Activated B cell treated with CpG ODN at 0.5 μM for 24 hours (primary cell): Measurements from ENCODE around the gene TRMU. TPM values are rescaled to one million over a fixed set of nuclear protein-coding genes. Genes with fewer than 3 reads are reported as not detected.

Experiments used
- ATAC-seq: fragments of 200-7000 bp; cut with Tn5 transposase; one replicate; pipeline ENCODE4 v1.10.0; 2021; ENCODE audit warnings: low read depth, mild to moderate bottlenecking, moderate library complexity
- CTCF ChIA-PET: fragments of 350-600 bp; sonication (Branson Sonifier 250); formaldehyde crosslinking; loops from one replicate; lab custom pipeline; 2021; ENCODE audit warnings: antibody characterized with exemption; lab: Charles Lee
- POLR2A ChIA-PET: fragments of 350-600 bp; sonication (Branson Sonifier 250); formaldehyde crosslinking; loops from one replicate; lab custom pipeline; 2021; ENCODE audit warnings: antibody characterized with exemption; lab: Charles Lee
- DNase-seq: peaks from one replicate; pipeline ENCODE4 v3.0.0; 2022
- H3K27ac Mint-ChIP-seq: one replicate; pipeline ENCODE4 v1.8.0; 2020; ENCODE audit warnings: mixed read lengths
- H3K27me3 Mint-ChIP-seq: one replicate; pipeline ENCODE4 v1.8.0; 2021; ENCODE audit warnings: mixed read lengths
- H3K36me3 Mint-ChIP-seq: one replicate; pipeline ENCODE4 v1.8.0; 2021; ENCODE audit warnings: low read depth, mixed read lengths
- H3K4me1 Mint-ChIP-seq: one replicate; pipeline ENCODE4 v1.8.0; 2021; ENCODE audit warnings: mixed read lengths
- H3K4me3 Mint-ChIP-seq: one replicate; pipeline ENCODE4 v1.8.0; 2020; ENCODE audit warnings: mild to moderate bottlenecking, mixed read lengths
- H3K9me3 Mint-ChIP-seq: one replicate; pipeline ENCODE4 v1.8.0; 2020; ENCODE audit warnings: mixed read lengths
- CTCF ChIP-seq: fragments of 200-600 bp; IDR thresholded peaks from one replicate; pipeline ENCODE4 v1.8.0; 2022; ENCODE audit warnings: antibody characterized with exemption, mild to moderate bottlenecking
- intact Hi-C: fragments of 100-400 bp; cut with micrococcal nuclease; formaldehyde crosslinking; loops from one replicate; pipeline ENCODE4 v1.15.1; 2024
- total RNA-seq: library from RNA; stranded (reverse); gene quantifications from 2 replicates; pipeline ENCODE4 v1.2.3, GENCODE V29; 2022

TRMU gene
- total RNA-seq, 1 donor from 2014 or later: 60.0 TPM

- no peak overlapping the region for H3K27ac Mint-ChIP-seq
- intact Hi-C loops: no loop called here
- no peaks in the 10 kb centered on the region for H3K27me3 Mint-ChIP-seq
- CTCF ChIA-PET: interaction anchor here (1.0 to 5.9 kb wide), 6 partner anchors 9 to 321 kb away, joined by 4 to 61 read pairs (median 6); no protein-coding TSS in a partner anchor
- DNase-seq (no peak), ATAC-seq (no peak)
- no peak overlapping the region for H3K4me3 Mint-ChIP-seq
- POLR2A ChIA-PET: no interaction called here
- H3K4me1 Mint-ChIP-seq: no peaks in the 10 kb centered on the region
- no peaks in the 10 kb centered on the region for H3K9me3 Mint-ChIP-seq
- H3K36me3 Mint-ChIP-seq: no peaks in the 10 kb centered on the region
- TF ChIP-seq CTCF: no peak
Measured at GRCh38 chr22:46315976-46316375, 19.5 kb upstream of the TRMU start.

- Mint-ChIP-seq H3K27me3 (no peaks in the 10 kb centered on the region), H3K9me3 (no peaks in the 10 kb centered on the region), H3K4me3 (no peak overlapping the region), H3K36me3 (no peaks in the 10 kb centered on the region), H3K4me1 (no peaks in the 10 kb centered on the region), H3K27ac (no peak overlapping the region)
- TF ChIP-seq CTCF: no peak
- DNase-seq (no peak), ATAC-seq (no peak)
- intact Hi-C loops: no loop called here
- ChIA-PET CTCF (interaction anchor here (5.9 kb wide), 1 partner anchor 196 kb away, joined by 61 read pairs; no protein-coding TSS in a partner anchor), POLR2A (no interaction called here)
Measured at GRCh38 chr22:46317646-46318045, 17.9 kb upstream of the TRMU start.

- no peaks in the 10 kb centered on the region for H3K36me3 Mint-ChIP-seq
- no peak overlapping the region for H3K4me3 Mint-ChIP-seq
- POLR2A ChIA-PET: no interaction called here
- DNase-seq (no peak), ATAC-seq (no peak)
- no peaks in the 10 kb centered on the region for H3K4me1 Mint-ChIP-seq
- intact Hi-C loops: no loop called here
- no peak for TF ChIP-seq CTCF
- CTCF ChIA-PET: interaction anchor here (5.9 kb wide), 1 partner anchor 197 kb away, joined by 61 read pairs; no protein-coding TSS in a partner anchor
- H3K27ac Mint-ChIP-seq: no peak overlapping the region
- H3K9me3 Mint-ChIP-seq: no peaks in the 10 kb centered on the region
- no peaks in the 10 kb centered on the region for H3K27me3 Mint-ChIP-seq
Measured at GRCh38 chr22:46318576-46318975, 16.9 kb upstream of the TRMU start.

- H3K4me1 Mint-ChIP-seq: no peaks in the 10 kb centered on the region
- no peak for ATAC-seq
- no peaks in the 10 kb centered on the region for H3K36me3 Mint-ChIP-seq
- no peak overlapping the region for H3K27ac Mint-ChIP-seq
- POLR2A ChIA-PET: no interaction called here
- TF ChIP-seq CTCF: no peak
- intact Hi-C loops: no loop called here
- CTCF ChIA-PET: interaction anchor here (5.9 kb wide), 1 partner anchor 197 kb away, joined by 61 read pairs; no protein-coding TSS in a partner anchor
- no peak overlapping the region for H3K4me3 Mint-ChIP-seq
- H3K9me3 Mint-ChIP-seq: no peaks in the 10 kb centered on the region
- no peaks in the 10 kb centered on the region for H3K27me3 Mint-ChIP-seq
- DNase-seq: no peak
Measured at GRCh38 chr22:46319319-46319718, 16.2 kb upstream of the TRMU start.

- no peak for DNase-seq
- Mint-ChIP-seq H3K36me3 (no peaks in the 10 kb centered on the region), H3K9me3 (no peaks in the 10 kb centered on the region), H3K4me3 (no peak overlapping the region), H3K27me3 (no peaks in the 10 kb centered on the region), H3K27ac (no peak overlapping the region), H3K4me1 (no peaks in the 10 kb centered on the region)
- ChIA-PET POLR2A (no interaction called here), CTCF (no interaction called here)
- intact Hi-C loops: no loop called here
- no peak for TF ChIP-seq CTCF
- no peak for ATAC-seq
Measured at GRCh38 chr22:46320166-46320710, 15.3 kb upstream of the TRMU start.
